ENCODE data around the gene MKRN2OS.
"Not testable (repeated sequence)": the region's sequence is repeated elsewhere in the genome, so short reads cannot be mapped to it uniquely, and the experiment has no call there.

Gene MKRN2OS

DNA sequence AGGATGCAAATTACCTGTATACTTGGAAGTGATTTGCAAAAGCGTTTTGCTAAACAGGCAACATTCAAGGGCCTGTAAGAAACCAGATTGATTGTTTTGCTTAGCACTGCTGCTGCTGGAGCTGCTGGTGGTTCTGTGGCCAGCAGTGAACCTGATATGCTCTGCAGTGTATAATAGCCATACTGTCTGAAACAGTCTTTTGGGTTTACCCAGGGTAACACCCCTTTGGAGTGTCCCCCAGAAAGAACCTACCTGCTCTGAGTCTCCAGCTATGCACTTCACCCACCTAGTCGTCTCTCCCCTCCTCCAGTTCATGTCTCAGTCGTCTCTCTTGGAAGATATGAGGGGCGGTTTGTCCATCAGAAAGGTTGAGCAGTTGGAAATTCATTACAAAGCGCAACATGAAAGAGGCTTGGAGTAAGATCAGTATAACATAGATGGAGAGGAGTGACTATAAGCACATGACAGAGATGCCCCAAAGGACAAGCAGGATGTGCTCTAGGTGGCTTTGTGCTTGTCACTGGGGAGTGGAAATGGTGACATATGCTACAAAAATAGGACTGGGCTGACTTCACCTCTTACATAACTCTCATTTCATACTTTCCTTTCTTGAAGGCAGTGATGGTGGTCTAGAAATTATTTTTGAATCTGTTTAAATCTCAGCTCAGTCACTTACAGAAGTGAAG lies 15.3 kb upstream of the MKRN2OS start:
- peak; percentile 24 to 32 for DNase-seq

DNA sequence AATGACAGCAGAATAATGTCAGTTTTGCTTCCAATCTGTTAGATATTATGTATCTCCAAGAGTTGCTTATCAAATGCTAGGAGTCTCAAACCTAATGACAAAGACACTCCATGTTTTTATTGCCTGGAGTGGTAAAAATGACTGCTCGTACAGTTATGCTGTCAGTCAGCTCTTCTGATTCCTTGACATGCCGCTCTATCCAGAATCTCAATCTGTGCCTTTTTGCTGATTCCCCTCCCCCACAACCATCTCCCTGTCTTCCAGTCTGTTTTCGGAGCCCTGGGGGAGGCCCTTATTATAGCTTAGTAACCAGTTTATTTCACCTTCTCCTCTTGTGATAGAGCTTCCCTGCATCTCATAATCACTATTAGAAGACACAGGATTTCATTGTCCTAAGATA lies 14.2 kb upstream of the MKRN2OS start:
- DNase-seq = no peak

DNA sequence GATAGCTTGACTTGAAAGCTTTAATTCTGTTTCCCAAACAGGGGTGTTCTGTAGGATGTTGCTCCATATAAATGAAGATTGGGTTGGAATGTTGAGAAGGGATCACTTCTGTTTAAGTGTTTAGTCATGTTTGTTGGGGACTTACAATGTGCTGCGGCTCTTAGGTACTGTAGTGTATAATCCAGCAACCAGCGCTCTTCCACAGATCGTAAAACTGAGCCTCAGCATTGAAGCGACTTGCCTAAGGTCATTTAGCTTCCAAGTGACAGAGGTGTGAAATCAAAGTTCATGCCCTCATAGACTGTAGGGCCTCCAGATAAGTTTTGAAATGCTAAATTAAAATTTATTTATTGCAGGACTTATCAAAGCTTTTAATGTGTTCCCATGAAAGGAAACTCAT lies 13.4 kb upstream of the MKRN2OS start:
- DNase-seq = no peak

DNA sequence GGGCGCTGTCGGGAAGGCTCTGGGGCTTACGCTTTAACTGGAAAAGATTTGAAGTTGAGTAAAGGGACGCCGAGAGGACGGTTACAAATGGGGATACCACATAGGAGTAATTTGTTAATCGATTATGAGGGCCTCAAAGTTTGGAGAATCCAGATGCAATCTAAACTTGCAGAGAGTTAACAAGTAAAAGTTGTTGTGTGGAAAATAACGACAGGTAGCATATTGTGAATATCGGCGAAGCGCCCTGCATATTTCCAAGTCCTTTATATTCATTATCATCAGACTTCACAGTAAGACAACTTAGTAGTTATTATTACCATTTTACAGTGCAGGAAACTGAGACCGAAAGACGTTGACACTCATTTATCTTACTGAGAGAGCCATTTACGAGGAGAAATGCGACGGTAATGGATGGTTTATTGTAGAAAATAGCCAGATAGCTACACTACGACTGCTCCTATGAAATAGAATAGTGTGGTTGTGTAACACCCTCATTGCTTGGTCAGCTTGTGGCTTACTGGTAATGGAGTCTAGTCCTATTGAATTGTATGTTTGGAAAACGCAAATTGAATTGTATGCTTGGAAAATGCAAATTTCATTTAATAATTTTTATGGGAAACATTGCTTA lies 12.3 kb upstream of the MKRN2OS start:
- peak; percentile 55 to 59 for DNase-seq

DNA sequence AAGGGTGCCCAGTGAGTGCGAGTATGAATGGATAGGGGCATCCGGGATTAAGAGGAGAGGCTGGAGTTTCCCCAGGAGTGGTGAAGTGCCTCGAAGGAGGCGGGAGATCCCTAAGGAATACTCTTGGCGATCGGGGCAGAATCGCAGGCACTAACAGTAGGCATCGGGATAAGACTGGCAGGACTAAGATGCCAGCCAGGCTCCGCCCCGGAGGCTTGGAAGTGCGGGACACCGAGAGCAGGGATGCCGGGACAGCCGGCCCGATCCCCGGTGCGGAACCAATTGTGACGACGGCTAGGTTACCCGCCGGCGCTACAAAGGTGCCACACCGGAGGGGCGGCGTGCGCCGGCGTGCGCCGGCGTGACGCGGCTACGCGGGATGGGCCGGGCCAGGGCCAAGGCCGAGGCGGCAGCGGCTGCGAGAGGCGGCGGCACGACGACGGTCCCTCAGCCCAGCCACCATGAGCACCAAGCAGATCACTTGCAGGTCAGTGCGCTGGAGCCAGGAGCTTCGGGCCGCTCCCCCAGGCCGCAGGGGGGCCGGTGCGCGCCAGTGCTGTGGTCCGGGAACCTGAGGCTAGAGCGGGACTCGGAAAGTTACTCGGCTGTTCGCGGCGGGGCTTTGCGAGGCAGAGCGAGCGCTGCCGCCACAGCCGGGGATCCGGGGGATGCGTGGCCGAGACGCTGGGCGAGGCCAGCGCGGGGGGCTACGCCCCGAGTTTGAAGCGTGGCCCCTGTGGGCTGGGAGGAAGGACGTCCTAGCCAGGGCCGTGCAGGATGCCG lies 11.6 kb upstream of the MKRN2OS start, which contains the start of gene MKRN2:
Gene MKRN2 (plus strand): TSS at position 398 of the 783 bp plus-strand sequence. CDS start 64 bp downstream, at position 462.
- DNase-seq = peak; percentile 88 to 93

DNA sequence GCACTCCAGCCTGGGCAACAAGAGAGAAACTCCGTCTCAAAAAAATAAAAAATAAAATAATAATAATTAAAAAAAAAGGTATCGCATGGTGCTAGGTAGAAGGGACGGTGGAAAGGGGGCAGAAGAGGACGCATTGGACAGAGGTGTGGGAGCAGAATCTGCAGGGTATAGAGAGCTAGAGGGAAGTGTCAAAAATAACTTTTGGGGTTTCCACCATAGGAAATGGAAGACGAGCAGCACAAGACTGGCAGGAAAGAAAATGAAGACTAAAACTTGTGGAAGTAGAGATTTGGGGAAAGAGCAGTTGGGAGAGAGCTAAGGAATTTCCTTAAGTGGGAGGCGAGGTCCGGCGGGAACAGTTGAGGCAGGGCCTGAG lies 11.0 kb upstream of the MKRN2OS start:
- no peak for DNase-seq

DNA sequence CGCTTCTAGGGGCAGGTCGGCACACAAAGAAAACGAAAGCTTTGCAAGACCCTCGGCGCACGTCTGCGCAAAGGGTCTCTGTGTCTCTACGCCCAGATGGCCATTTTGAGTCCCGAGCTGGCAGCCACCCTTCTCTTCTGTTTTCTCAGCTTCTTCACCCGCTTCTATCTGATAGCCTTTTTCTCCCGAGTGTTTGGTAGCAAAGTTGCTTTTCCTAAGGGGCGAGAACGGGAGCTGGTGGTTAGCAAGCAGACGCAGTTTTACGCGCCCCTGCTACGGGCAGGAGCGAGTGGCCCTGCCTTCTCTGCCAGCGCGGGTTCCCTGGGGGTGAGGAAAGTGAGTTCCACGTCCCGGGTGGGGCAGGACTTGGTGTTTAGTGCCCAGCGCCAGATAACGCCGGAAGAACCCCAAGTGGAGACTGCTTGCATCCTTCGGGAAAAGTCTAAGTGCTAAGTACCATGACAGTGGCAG lies 8.7 kb upstream of the MKRN2OS start:
- peak; percentile 13 to 26 for DNase-seq

DNA sequence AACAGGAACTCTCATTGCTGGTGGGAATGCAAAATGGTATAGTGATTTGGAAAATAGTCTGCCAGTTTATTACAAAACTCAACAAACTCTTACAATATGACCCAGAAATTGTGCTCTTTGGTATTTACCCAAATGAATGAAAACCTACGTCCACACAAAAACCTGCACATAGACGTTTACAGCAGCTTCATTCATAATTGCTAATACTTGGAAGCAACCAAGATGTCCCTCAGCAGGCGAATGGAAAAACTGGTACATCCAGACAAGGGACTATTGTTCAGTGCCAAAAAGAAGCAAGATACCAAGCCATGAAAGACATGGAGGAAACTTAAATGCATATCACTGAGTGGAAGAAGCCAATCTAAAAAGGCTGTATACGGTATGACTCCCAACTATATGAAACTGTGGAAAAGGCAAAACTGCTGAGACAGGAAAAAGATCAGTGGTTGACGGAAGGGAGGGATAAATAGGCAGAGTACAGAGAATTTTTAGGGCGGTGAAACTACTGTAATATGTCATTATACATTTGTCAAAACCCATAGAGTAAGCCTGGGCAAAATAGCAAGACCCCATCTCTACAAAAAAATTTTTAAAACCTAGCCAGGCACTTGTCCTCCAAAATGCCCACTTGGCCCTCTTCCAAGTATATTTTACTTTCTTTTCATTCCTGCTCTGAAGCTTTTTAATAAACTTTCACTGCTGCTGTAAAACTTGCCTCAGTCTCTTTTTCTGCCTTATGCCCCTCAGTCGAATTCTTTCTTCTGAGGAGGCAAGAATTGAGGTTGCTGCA lies 4.9 kb upstream of the MKRN2OS start:
- DNase-seq = no peak

DNA sequence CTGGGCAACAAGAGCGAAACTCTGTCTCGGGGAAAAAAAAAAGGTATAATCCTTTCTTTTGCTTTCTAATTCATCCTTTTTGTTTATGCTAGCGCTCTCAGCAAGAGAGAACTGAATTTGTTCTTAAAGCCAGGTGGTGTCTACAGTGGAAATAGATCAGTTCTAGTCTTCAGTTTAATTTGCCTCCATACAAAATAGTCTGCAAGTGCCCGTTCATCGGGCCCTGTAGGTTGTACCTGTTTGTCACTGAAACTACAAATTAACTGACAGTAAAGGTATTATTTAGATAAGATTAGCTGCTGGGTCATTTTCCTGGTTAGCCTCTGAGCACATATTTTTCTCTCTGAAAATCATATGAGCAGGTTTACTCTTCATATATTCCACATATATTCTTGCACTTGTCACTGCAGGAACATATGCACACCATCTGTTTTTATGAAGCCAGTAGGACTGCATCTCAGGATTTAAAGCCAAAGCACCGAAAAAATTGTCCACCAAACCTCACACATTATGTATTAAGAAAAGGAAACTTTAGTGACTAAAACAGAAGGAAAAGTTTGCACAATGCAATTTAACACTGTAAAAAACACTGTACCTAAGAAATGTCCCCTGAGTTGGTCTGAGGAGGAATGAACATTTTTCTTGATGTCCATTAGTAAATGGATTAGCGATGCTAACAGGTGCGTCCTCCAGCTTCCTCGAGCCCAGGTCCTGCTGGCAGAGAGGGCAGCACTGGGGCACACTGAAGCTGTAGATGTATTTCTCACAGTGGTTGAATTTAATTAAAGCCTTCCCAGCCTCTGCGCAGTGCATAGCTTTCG lies 437 bp downstream of the MKRN2OS start:
- no peak for DNase-seq

DNA sequence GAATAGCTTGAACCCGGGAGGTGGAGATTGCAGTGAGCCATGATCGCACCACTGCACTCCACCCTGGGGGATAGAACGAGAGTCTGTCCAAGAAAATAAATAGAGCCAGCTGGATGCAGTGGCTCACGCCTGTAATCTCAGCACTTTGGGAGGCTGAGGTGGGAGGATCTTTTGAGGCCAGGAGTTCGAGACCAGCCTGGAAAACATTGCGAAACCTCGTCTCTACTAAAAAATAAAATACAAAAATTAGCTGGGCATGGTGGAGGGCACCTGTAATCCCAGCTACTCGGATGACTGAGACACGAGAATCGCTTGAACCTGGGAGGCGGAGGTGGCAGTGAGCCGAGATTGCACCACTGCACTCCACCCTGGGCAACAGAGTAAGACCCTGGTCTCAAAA lies 1.8 kb downstream of the MKRN2OS start:
- not testable (repeated sequence) for DNase-seq

DNA sequence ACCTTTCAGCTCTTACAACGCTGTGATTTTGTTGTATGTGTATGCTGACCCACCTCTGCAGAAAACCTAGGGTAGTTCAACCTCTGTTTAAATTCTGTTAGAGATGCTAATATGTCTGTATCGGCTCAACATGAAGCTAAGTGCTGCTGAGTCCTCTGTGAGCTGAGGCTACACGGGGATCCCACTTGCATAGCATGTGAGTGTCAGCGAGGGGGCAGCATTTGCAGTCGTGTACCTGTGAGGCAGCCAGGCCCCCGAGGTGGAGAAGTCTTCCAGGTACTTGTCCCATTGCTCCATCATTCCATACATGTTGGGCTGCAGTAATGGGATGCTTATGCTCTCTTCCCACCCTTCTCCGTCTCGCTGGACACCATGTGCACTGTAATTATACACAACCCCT lies 3.7 kb downstream of the MKRN2OS start:
- DNase-seq = no peak

DNA sequence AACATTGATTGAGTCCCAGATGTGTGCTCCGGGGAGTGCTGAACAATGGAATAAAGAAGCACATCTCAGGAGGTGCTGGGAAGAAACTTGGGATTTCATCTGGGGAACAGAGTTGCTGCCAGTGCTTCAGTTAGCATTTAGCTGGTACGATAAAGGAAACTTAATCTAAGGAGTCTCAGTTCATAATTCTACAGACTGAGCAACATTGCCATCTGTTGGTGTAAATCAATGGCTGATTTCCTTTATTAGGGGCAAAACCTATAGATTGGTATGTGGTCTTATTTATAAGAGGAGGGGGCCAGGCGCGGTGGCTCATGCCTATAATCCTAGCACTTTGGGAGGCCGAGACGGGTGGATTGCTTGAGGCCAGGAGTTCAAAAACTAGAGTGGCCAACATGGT lies 8.9 kb downstream of the MKRN2OS start:
- DNase-seq = no peak

DNA sequence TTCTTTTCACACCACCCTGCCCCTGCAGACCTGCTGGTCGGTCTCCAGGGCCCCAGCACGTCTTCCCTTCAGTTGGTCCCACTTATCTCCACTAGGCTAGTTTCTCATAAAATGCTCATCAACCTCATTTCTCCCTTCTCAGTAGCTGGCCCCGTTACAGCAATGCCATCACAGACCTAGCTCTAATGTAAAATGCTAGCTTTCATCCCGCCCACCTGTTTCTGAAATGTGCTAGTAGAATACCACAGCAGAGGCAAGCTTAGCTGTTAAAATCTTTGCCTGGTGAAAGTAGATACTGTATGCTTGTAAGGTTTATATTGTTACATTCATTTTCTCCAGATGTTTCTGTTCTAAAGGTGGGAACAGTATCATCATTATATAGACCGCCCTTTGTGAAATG lies 13.1 kb downstream of the MKRN2OS start:
- no peak for DNase-seq

DNA sequence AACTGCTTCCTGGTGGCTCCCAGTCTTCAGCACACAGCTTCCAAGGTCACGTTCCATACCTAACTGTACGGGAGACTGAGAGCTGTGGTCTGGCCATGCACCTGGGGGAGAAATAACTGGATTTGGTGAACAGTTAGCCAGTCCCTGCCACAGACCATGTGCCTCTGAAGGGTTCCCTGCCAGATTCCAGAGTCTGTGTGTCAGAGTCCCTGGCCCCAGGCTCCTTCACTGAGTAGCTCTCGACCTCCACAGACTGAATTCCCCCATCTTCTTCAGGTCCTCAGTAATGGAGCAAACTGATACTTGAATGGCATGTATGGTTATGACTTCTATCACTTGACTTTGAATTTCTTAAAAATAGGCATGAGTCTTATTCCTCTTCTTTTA lies 17.5 kb downstream of the MKRN2OS start:
- DNase-seq = no peak

DNA sequence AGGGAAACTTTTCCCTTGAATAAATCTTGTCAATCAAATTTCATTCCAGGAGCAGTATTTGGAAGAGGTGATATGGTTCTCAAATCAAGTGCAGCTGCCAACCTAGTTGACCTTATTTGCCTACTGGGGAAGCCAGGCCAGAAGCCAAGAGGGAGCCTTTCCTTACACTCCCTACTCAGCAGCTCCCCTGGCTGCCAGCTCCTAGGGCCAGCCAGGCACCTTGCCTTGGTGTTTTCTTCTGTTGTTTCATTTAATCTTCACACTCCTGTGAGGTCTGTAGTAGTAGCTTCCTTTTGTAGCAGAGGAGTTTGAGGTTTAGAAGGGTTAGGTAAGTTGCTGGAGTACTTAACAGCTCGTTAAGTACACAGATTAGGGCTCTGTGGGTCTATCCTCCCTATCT lies 22.6 kb downstream of the MKRN2OS start:
- no peak for DNase-seq

DNA sequence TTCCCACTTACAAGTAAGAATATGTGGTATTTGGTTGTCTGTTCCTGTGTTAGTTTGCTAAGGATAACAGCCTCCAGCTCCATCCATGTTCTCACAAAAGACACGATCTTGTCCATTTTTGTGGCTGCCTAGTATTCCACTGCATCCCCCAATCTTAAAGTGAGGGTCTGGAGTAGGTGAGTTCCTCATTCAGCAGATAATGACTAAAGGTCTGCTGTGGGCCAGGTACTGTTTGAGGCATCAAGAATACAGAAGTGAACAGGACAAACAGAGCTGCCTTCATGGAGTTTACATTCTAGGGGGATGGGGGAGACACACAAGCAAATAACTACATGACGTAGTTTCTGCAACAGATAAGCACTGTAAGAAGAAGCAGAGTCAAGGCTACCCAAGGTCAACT lies 24.3 kb downstream of the MKRN2OS start:
- DNase-seq = no peak

DNA sequence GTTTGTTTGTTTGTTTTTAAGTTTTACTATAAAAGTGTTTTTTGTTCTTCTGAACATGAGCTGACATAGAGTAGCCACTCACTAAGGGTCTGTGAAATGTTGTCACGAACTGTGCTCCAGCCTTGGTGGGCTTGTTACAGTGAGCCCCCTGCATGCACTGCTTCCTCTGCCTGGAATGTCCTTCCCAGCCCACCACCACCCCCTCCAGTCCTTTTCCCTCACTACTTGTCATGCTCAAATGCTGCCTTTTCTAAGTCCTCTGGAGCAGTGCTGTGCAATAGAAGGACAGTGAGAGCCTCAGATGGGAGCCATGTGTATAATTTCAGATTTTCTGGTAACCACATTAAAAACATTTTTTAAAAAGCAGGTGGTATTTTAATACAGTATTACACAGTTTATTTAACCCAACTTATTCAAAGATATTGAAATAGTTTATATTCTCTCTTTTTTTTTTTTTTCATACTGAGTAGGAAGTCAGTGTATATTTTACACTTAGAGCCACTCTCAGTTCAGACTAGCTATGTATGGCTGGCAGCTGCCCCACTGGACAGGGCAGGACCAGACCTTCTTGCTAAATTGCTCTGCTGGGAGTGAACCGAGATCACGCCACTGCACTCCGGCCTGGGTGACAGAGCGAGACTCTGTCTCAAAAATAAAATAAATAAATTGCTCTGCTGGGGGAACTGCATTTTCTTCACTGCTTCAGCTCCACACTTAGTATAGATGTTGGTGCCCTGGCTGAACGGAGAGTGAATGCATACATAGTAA lies 26.9 kb downstream of the MKRN2OS start:
- no peak for DNase-seq

DNA sequence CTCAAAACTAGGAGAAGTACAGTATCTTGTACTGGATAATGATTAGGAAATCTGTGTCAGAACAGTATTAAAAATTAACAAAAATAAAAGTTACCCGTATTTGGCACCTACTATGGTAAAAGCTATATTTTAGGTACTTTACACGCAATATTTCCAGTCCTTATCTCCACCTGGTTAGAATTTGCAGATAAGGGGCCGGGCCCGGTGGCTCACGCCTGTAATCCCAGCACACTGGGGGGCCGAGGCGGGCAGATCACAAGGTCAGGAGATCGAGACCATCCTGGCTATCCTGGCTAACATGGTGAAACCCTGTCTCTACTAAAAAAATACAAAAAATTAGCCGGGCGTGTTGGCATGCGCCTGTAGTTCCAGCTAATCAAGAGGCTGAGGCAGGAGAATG lies 28.4 kb downstream of the MKRN2OS start:
- no peak for DNase-seq

DNA sequence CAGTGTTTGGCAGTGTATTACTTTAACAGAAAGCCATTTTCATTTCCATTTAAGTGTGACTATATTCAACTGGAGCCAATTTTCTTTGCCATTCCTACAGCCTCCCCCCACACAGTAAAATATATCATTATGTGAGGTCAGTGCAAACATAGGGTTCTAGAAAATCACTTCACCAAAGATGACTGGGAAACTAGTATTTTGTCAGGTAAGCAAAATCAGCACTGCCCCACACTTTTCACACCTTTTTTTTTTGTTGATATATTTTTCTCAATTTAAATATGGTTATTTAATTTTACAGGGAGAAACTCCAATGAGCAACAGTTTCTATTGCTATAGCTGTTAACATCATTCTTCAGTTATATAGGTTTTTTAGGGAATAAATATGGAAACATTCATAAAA lies 29.7 kb downstream of the MKRN2OS start:
- no peak for DNase-seq

DNA sequence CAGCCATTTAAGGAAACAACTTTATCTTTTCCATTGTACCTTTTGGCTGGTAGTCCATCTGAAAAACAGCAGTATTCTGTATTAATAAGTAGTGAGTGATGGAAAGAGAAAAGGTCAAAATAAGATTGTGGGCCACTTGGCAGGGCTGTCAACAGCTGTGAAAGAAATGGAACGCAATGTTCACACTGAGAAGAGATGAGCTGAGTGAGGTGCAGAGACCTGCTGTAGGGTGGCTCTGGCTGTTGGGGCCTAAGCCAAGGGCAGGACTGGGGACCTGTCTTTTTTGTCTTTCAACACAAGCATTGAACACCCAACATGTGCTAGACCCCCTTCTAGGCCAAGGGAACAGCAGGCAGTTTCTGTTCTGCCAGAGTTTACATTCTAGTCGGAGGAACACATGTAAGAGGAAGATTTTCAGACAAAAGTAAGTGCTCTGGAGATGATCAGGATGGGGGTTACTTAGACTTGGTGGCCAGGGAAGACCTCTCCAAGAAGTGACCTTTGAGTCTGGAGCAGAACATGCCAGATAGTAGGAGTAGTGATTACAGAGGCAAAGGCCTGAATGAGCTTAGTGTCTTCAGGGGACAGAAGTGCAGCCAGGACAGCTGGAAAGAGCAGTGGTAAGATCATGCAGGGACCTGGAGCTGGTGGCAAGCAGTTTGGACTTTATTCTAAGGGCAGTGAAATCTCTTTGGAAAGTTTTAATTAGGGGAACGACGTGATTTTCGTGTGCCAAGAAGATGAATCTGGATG lies 31.4 kb downstream of the MKRN2OS start:
- no peak for DNase-seq
